Measurements from ENCODE around the gene TWIST2.

Gene TWIST2

GRCh38 chr2:238803996-238804870 is 43.7 kb upstream of the TWIST2 start:
- Histone ChIP-seq H4K20me1 (ENCODE audit: insufficient read depth, low read length) (no peaks in the 10 kb centered on the region), H3K9me2 (ENCODE audit: low read depth, low read length) (no peaks in the 10 kb centered on the region), H3K4me1 (ENCODE audit: insufficient read depth, low read length, severe bottlenecking) (no peaks in the 10 kb centered on the region), H3F3A (ENCODE audit: insufficient read depth, low read length) (no peaks in the 10 kb centered on the region), H2AFZ (ENCODE audit: low read length) (no peak overlapping the region), H3K36me3 (ENCODE audit: insufficient read depth, low read length) (no peaks in the 10 kb centered on the region), H3K27me3 (ENCODE audit: insufficient read depth, low read length) (no peaks in the 10 kb centered on the region), H3K4me3 (ENCODE audit: low read depth, low read length, poor library complexity, severe bottlenecking) (no peak overlapping the region), H3K79me2 (ENCODE audit: insufficient read depth, low read length) (no peaks in the 10 kb centered on the region), H3K27ac (ENCODE audit: low read depth, low read length, poor library complexity, severe bottlenecking) (no peak overlapping the region), H3K4me2 (ENCODE audit: low read length) (no peak overlapping the region), H3K9ac (ENCODE audit: low read length) (no peak overlapping the region), H3K9me3 (ENCODE audit: low read length) (no peaks in the 10 kb centered on the region)
- TF ChIP-seq, protein P1, sequence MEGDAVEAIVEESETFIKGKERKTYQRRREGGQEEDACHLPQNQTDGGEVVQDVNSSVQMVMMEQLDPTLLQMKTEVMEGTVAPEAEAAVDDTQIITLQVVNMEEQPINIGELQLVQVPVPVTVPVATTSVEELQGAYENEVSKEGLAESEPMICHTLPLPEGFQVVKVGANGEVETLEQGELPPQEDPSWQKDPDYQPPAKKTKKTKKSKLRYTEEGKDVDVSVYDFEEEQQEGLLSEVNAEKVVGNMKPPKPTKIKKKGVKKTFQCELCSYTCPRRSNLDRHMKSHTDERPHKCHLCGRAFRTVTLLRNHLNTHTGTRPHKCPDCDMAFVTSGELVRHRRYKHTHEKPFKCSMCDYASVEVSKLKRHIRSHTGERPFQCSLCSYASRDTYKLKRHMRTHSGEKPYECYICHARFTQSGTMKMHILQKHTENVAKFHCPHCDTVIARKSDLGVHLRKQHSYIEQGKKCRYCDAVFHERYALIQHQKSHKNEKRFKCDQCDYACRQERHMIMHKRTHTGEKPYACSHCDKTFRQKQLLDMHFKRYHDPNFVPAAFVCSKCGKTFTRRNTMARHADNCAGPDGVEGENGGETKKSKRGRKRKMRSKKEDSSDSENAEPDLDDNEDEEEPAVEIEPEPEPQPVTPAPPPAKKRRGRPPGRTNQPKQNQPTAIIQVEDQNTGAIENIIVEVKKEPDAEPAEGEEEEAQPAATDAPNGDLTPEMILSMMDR (IDR thresholded peaks at IDR 0.05; ENCODE audit: low read length) = no peak
- TF ChIP-seq EZH2 (IDR thresholded peaks at IDR 0.05; ENCODE audit: borderline replicate concordance, low read length) = no peak

GRCh38 chr2:238808761-238809160 is 39.1 kb upstream of the TWIST2 start:
- Histone ChIP-seq H3K27me3 (ENCODE audit: insufficient read depth, low read length) (peaks cover 7% of the 10 kb centered on the region; the same call in 1 of the 2 replicates), H3K4me1 (ENCODE audit: insufficient read depth, low read length, severe bottlenecking) (no peaks in the 10 kb centered on the region), H3K79me2 (ENCODE audit: insufficient read depth, low read length) (no peaks in the 10 kb centered on the region), H4K20me1 (ENCODE audit: insufficient read depth, low read length) (no peaks in the 10 kb centered on the region), H3K9ac (ENCODE audit: low read length) (no peak overlapping the region), H3K9me3 (ENCODE audit: low read length) (no peaks in the 10 kb centered on the region), H3K27ac (ENCODE audit: low read depth, low read length, poor library complexity, severe bottlenecking) (no peak overlapping the region), H3K9me2 (ENCODE audit: low read depth, low read length) (no peaks in the 10 kb centered on the region), H3F3A (ENCODE audit: insufficient read depth, low read length) (no peaks in the 10 kb centered on the region), H3K4me2 (ENCODE audit: low read length) (no peak overlapping the region), H3K36me3 (ENCODE audit: insufficient read depth, low read length) (no peaks in the 10 kb centered on the region), H3K4me3 (ENCODE audit: low read depth, low read length, poor library complexity, severe bottlenecking) (no peak overlapping the region), H2AFZ (ENCODE audit: low read length) (no peak overlapping the region)
- TF ChIP-seq, protein P1 (IDR thresholded peaks at IDR 0.05; ENCODE audit: low read length) = no peak
- TF ChIP-seq EZH2 (IDR thresholded peaks at IDR 0.05; ENCODE audit: borderline replicate concordance, low read length) = no peak

- H3K36me3 ChIP-seq (ENCODE audit: insufficient read depth, low read length) = no peaks in the 10 kb centered on the region
- TF ChIP-seq, protein P1 (IDR thresholded peaks at IDR 0.05; ENCODE audit: low read length) = no peak
- TF ChIP-seq EZH2 (IDR thresholded peaks at IDR 0.05; ENCODE audit: borderline replicate concordance, low read length) = no peak
- no peak overlapping the region for H3K4me3 ChIP-seq (ENCODE audit: low read depth, low read length, poor library complexity, severe bottlenecking)
- no peak overlapping the region for H3K27ac ChIP-seq (ENCODE audit: low read depth, low read length, poor library complexity, severe bottlenecking)
- no peaks in the 10 kb centered on the region for H3K79me2 ChIP-seq (ENCODE audit: insufficient read depth, low read length)
- no peak overlapping the region for H2AFZ ChIP-seq (ENCODE audit: low read length)
- H3K27me3 ChIP-seq (ENCODE audit: insufficient read depth, low read length) = peaks cover 7% of the 10 kb centered on the region; the same call in 1 of the 2 replicates
- no peaks in the 10 kb centered on the region for H4K20me1 ChIP-seq (ENCODE audit: insufficient read depth, low read length)
- H3F3A ChIP-seq (ENCODE audit: insufficient read depth, low read length) = no peaks in the 10 kb centered on the region
- H3K4me2 ChIP-seq (ENCODE audit: low read length) = no peak overlapping the region
- H3K9ac ChIP-seq (ENCODE audit: low read length) = no peak overlapping the region
- no peaks in the 10 kb centered on the region for H3K4me1 ChIP-seq (ENCODE audit: insufficient read depth, low read length, severe bottlenecking)
- no peaks in the 10 kb centered on the region for H3K9me3 ChIP-seq (ENCODE audit: low read length)
- H3K9me2 ChIP-seq (ENCODE audit: low read depth, low read length) = no peaks in the 10 kb centered on the region
Measured at GRCh38 chr2:238810321-238810720, 37.6 kb upstream of the TWIST2 start.

Measured in OCI-LY1 (cell line).